Neural cell (in vitro differentiated cells): Measurements from ENCODE around the gene ZNF638. TPM values are rescaled to one million over a fixed set of nuclear protein-coding genes. Genes with fewer than 3 reads are reported as not detected.

Experiments used
- H2AFZ ChIP-seq: fragments of 200-600, 300-800 bp; sonication (generic), shearing (Covaris generic); 2 replicates; pipeline ENCODE4 v1.6.0; 2014; ENCODE audit warnings: low read depth, mild to moderate bottlenecking, antibody characterized with exemption, low read length, moderate library complexity
- H3F3A ChIP-seq: fragments of 200-600 bp; shearing (Covaris generic); 2 replicates; pipeline ENCODE4 v1.6.1; 2016; ENCODE audit warnings: mild to moderate bottlenecking, moderate library complexity, mixed read lengths, antibody characterized with exemption, low read length; ENCODE audit not compliant: insufficient read depth, poor library complexity, severe bottlenecking
- H3K27ac ChIP-seq: fragments of 200-600, 300-800 bp; sonication (generic), shearing (Covaris generic); 2 replicates; pipeline ENCODE4 v1.5.1; 2014; ENCODE audit warnings: mild to moderate bottlenecking, low read length, moderate library complexity
- H3K27me3 ChIP-seq: fragments of 300-800, 200-600 bp; sonication (generic), shearing (Covaris generic); 2 replicates; pipeline ENCODE4 v1.6.0; 2014; ENCODE audit warnings: mild to moderate bottlenecking, low read depth, low read length, moderate library complexity; ENCODE audit not compliant: insufficient read depth
- H3K36me3 ChIP-seq: fragments of 300-800, 200-600 bp; sonication (generic), shearing (Covaris generic); 2 replicates; pipeline ENCODE4 v1.5.1; 2014; ENCODE audit warnings: mild to moderate bottlenecking, antibody characterized with exemption, low read length, moderate library complexity; ENCODE audit not compliant: insufficient read depth
- H3K4me2 ChIP-seq: fragments of 300-800, 200-600 bp; sonication (generic), shearing (Covaris generic); 2 replicates; pipeline ENCODE4 v1.6.0; 2014; ENCODE audit warnings: mild to moderate bottlenecking, low read length
- H3K4me3 ChIP-seq: fragments of 300-800, 200-600 bp; sonication (generic), shearing (Covaris generic); 2 replicates; pipeline ENCODE4 v1.5.1; 2014; ENCODE audit warnings: mild to moderate bottlenecking, low read length, moderate library complexity
- H3K79me2 ChIP-seq: fragments of 200-600 bp; shearing (Covaris generic); replicated peaks from 2 replicates; pipeline ENCODE4 v1.6.0; 2014; ENCODE audit warnings: mild to moderate bottlenecking, low read length, moderate library complexity; ENCODE audit not compliant: insufficient read depth
- H3K9ac ChIP-seq: fragments of 300-800, 200-600 bp; sonication (generic), shearing (Covaris generic); 2 replicates; pipeline ENCODE4 v1.6.1; 2016; ENCODE audit warnings: mild to moderate bottlenecking, low read length, mixed read lengths
- H3K9me2 ChIP-seq: fragments of 200-600 bp; shearing (Covaris generic); 2 replicates; pipeline ENCODE4 v1.6.1; 2016; ENCODE audit warnings: mild to moderate bottlenecking, low read length, mixed read lengths; ENCODE audit not compliant: insufficient read depth
- H3K9me3 ChIP-seq: fragments of 200-600, 300-800 bp; sonication (generic), shearing (Covaris generic); 2 replicates; pipeline ENCODE4 v1.6.1; 2016; ENCODE audit warnings: mild to moderate bottlenecking, mixed run types, low read length, moderate library complexity, mixed read lengths
- H4K20me1 ChIP-seq: fragments of 200-600 bp; shearing (Covaris generic); 2 replicates; pipeline ENCODE4 v1.6.1; 2016; ENCODE audit warnings: mild to moderate bottlenecking, mixed run types; ENCODE audit not compliant: insufficient read depth
- EP300 ChIP-seq: fragments of 450-650 bp; conservative IDR thresholded peaks from 2 replicates; pipeline ENCODE4 v1.6.1; 2014; ENCODE audit warnings: antibody characterized with exemption, mild to moderate bottlenecking, moderate library complexity; ENCODE audit not compliant: poor library complexity, severe bottlenecking
- EZH2 ChIP-seq: fragments of 200-600, 300-800 bp; shearing (Covaris generic), sonication (generic); IDR thresholded peaks from 2 replicates; pipeline ENCODE4 v1.6.1; 2014; ENCODE audit warnings: antibody characterized with exemption, low read length, borderline replicate concordance, mild to moderate bottlenecking; ENCODE audit not compliant: insufficient read depth, poor library complexity, severe bottlenecking
- MXI1 ChIP-seq: fragments of 450-650 bp; conservative IDR thresholded peaks from 2 replicates; pipeline ENCODE4 v1.6.1; 2014; ENCODE audit warnings: antibody characterized with exemption, mild to moderate bottlenecking; ENCODE audit not compliant: poor library complexity, severe bottlenecking
- POLR2AphosphoS5 ChIP-seq: IDR thresholded peaks from 2 replicates; pipeline ENCODE4 v1.6.1; 2012
- RAD21 ChIP-seq: fragments of 450-650 bp; conservative IDR thresholded peaks from 2 replicates; pipeline ENCODE4 v1.6.1; 2014; ENCODE audit warnings: antibody characterized with exemption, mild to moderate bottlenecking, moderate library complexity
- SMC3 ChIP-seq: fragments of 450-650 bp; conservative IDR thresholded peaks from 2 replicates; pipeline ENCODE4 v1.6.1; 2014; ENCODE audit warnings: antibody characterized with exemption, mild to moderate bottlenecking, moderate library complexity; ENCODE audit not compliant: poor library complexity
- TAF1 ChIP-seq: IDR thresholded peaks from 2 replicates; pipeline ENCODE4 v1.6.1; 2012; ENCODE audit warnings: low read depth
- polyA plus RNA-seq: library from polyadenylated mRNA; depleted of rRNA; stranded (reverse); fragments of >200 nt; gene quantifications from 2 replicates; pipeline ENCODE4 v1.2.3, GENCODE V29; 2014
- TF ChIP-seq, protein P1 (sequence below): IDR thresholded peaks from 2 replicates; pipeline ENCODE4 v1.6.1; 2012; ENCODE audit warnings: borderline replicate concordance
- TF ChIP-seq, protein P2 (sequence below): fragments of 450-650 bp; IDR thresholded peaks from 2 replicates; pipeline ENCODE4 v1.5.1; 2014; ENCODE audit warnings: antibody characterized with exemption, mild to moderate bottlenecking, moderate library complexity; ENCODE audit not compliant: poor library complexity, severe bottlenecking

The ZNF638 gene
- polyA plus RNA-seq, 1 donor from 2014 or later = 308 TPM

DNA sequence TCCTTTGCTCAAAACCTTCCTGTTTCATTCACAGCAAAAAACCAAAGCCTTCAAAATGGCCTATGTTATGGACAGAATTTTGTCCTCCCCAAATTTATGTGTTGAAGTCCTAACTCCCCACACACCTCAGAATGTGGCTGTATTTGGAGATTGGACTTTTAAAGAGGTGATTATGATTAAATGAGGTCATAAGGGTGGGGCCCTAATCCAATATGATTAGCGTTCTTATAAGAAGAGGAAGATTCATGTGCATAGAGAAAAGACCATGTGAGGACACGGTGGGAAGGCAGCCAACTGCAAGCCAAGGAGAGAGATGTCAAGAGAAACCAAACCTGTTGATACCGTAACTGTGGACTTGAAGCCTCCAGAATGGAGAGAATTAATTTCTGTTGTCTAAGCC, 4.6 kb upstream of the ZNF638 start:
- no peaks in the 10 kb centered on the region for H4K20me1 ChIP-seq
- H2AFZ ChIP-seq = no peak overlapping the region
- peaks cover 1% of the 10 kb centered on the region for H3K79me2 ChIP-seq
- no peak overlapping the region for H3K4me3 ChIP-seq
- no peak overlapping the region for H3K4me2 ChIP-seq
- H3F3A ChIP-seq = peaks cover under 1% of the 10 kb centered on the region
- no peak overlapping the region for H3K27ac ChIP-seq
- H3K9me3 ChIP-seq = no peaks in the 10 kb centered on the region
- no peaks in the 10 kb centered on the region for H3K36me3 ChIP-seq
- TF ChIP-seq RAD21 (no peak), EZH2 (no peak), TAF1 (no peak), MXI1 (no peak), EP300 (no peak), SMC3 (no peak), POLR2AphosphoS5 (no peak)
- TF ChIP-seq, protein P1, sequence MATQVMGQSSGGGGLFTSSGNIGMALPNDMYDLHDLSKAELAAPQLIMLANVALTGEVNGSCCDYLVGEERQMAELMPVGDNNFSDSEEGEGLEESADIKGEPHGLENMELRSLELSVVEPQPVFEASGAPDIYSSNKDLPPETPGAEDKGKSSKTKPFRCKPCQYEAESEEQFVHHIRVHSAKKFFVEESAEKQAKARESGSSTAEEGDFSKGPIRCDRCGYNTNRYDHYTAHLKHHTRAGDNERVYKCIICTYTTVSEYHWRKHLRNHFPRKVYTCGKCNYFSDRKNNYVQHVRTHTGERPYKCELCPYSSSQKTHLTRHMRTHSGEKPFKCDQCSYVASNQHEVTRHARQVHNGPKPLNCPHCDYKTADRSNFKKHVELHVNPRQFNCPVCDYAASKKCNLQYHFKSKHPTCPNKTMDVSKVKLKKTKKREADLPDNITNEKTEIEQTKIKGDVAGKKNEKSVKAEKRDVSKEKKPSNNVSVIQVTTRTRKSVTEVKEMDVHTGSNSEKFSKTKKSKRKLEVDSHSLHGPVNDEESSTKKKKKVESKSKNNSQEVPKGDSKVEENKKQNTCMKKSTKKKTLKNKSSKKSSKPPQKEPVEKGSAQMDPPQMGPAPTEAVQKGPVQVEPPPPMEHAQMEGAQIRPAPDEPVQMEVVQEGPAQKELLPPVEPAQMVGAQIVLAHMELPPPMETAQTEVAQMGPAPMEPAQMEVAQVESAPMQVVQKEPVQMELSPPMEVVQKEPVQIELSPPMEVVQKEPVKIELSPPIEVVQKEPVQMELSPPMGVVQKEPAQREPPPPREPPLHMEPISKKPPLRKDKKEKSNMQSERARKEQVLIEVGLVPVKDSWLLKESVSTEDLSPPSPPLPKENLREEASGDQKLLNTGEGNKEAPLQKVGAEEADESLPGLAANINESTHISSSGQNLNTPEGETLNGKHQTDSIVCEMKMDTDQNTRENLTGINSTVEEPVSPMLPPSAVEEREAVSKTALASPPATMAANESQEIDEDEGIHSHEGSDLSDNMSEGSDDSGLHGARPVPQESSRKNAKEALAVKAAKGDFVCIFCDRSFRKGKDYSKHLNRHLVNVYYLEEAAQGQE = no peak
- TF ChIP-seq, protein P2, sequence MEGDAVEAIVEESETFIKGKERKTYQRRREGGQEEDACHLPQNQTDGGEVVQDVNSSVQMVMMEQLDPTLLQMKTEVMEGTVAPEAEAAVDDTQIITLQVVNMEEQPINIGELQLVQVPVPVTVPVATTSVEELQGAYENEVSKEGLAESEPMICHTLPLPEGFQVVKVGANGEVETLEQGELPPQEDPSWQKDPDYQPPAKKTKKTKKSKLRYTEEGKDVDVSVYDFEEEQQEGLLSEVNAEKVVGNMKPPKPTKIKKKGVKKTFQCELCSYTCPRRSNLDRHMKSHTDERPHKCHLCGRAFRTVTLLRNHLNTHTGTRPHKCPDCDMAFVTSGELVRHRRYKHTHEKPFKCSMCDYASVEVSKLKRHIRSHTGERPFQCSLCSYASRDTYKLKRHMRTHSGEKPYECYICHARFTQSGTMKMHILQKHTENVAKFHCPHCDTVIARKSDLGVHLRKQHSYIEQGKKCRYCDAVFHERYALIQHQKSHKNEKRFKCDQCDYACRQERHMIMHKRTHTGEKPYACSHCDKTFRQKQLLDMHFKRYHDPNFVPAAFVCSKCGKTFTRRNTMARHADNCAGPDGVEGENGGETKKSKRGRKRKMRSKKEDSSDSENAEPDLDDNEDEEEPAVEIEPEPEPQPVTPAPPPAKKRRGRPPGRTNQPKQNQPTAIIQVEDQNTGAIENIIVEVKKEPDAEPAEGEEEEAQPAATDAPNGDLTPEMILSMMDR = no peak
- H3K27me3 ChIP-seq = no peaks in the 10 kb centered on the region
- H3K9ac ChIP-seq = no peak overlapping the region
- H3K9me2 ChIP-seq = no peaks in the 10 kb centered on the region

DNA sequence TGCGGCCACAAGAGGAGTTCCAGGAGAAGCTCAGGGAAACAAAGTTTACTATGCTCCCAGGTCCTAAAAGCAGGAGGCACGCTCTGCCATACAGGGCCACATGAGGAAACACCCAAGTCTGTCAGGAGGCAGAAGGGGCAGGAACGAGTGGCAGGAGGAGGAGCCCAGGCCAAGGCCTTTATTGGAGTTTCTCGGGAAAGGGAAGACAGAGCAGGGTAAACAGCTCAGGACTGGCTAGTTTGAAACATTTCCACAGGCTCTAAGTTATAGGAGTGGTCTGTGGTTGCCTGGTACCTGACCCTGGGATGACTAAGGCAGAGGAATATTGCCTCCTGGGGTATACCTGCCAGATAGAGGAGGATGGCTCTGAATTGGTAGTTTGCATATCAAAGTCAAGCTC, 3.7 kb upstream of the ZNF638 start:
- Histone ChIP-seq H2AFZ (no peak overlapping the region), H3K79me2 (peaks cover 11% of the 10 kb centered on the region), H3K36me3 (no peaks in the 10 kb centered on the region), H3K4me3 (no peak overlapping the region), H3K4me2 (no peak overlapping the region), H3K9ac (no peak overlapping the region), H3K27ac (no peak overlapping the region), H4K20me1 (no peaks in the 10 kb centered on the region), H3K27me3 (no peaks in the 10 kb centered on the region), H3F3A (peaks cover 5% of the 10 kb centered on the region), H3K9me2 (no peaks in the 10 kb centered on the region), H3K9me3 (no peaks in the 10 kb centered on the region)
- TF ChIP-seq, protein P1 = no peak
- TF ChIP-seq RAD21 (no peak), EZH2 (no peak), EP300 (no peak), POLR2AphosphoS5 (no peak), TAF1 (no peak), SMC3 (no peak), MXI1 (no peak)
- TF ChIP-seq, protein P2 = no peak
